Nephron (organoid): ENCODE data around the gene TBL1XR1.

Source experiments
- H3K27ac Mint-ChIP-seq, 3 experiments: 2 replicates each; pipeline ENCODE4 v1.8.0; 2020; ENCODE audit warnings: mixed read lengths in 3 of 3, mild to moderate bottlenecking in 2 of 3, moderate library complexity in 1 of 3
- H3K27me3 Mint-ChIP-seq: 2 replicates; pipeline ENCODE4 v1.8.0; 2021; ENCODE audit warnings: low read depth, mild to moderate bottlenecking, moderate library complexity, mixed read lengths
- H3K36me3 Mint-ChIP-seq: 2 replicates; pipeline ENCODE4 v1.8.0; 2020; ENCODE audit warnings: low read depth, mixed read lengths
- H3K4me1 Mint-ChIP-seq: 2 replicates; pipeline ENCODE4 v1.8.0; 2020; ENCODE audit warnings: mixed read lengths
- H3K4me3 Mint-ChIP-seq, 3 experiments: 2 replicates each; pipeline ENCODE4 v1.8.0; 2020; ENCODE audit warnings: mild to moderate bottlenecking in 3 of 3, mixed read lengths in 3 of 3, moderate library complexity in 2 of 3
- H3K9me3 Mint-ChIP-seq: 2 replicates; pipeline ENCODE4 v1.8.0; 2020; ENCODE audit warnings: mixed read lengths
- CTCF ChIP-seq, 3 experiments: fragments of 200-600 bp; sonication (generic); IDR thresholded peaks; one replicate each; pipeline ENCODE4 v1.5.0; 2021; ENCODE audit warnings: antibody characterized with exemption in 3 of 3; ENCODE audit not compliant: unreplicated experiment in 3 of 3

Gene TBL1XR1

GRCh38 chr3:177106184-177106583 lies 91.1 kb downstream of the TBL1XR1 start:
- Mint-ChIP-seq H3K27ac (peak overlapping the region in 2 of 3 experiments; percentile 27 to 79), H3K27me3 (no peaks in the 10 kb centered on the region), H3K4me3 (no peak overlapping the region), H3K36me3 (peaks cover 15% of the 10 kb centered on the region), H3K9me3 (no peaks in the 10 kb centered on the region), H3K4me1 (peaks cover 58% of the 10 kb centered on the region)
- TF ChIP-seq CTCF (IDR thresholded peaks at IDR 0.05; ENCODE audit: unreplicated experiment in 3 of 3), result no peak

GRCh38 chr3:177105623-177106022 lies 91.7 kb downstream of the TBL1XR1 start:
- H3K36me3 Mint-ChIP-seq, result peaks cover 18% of the 10 kb centered on the region
- H3K27ac Mint-ChIP-seq, result peak overlapping the region; percentile 27 to 81 (median 79)
- no peaks in the 10 kb centered on the region for H3K27me3 Mint-ChIP-seq
- H3K9me3 Mint-ChIP-seq, result no peaks in the 10 kb centered on the region
- H3K4me3 Mint-ChIP-seq, result no peak overlapping the region
- peaks cover 54% of the 10 kb centered on the region for H3K4me1 Mint-ChIP-seq
- no peak for TF ChIP-seq CTCF (IDR thresholded peaks at IDR 0.05; ENCODE audit: unreplicated experiment in 3 of 3)

- H3K27ac Mint-ChIP-seq, result peak overlapping the region; percentile 40 to 79 (median 55)
- peaks cover 43% of the 10 kb centered on the region for H3K4me1 Mint-ChIP-seq
- H3K4me3 Mint-ChIP-seq, result no peak overlapping the region
- no peak for TF ChIP-seq CTCF (IDR thresholded peaks at IDR 0.05; ENCODE audit: unreplicated experiment in 3 of 3)
- H3K27me3 Mint-ChIP-seq, result no peaks in the 10 kb centered on the region
- H3K9me3 Mint-ChIP-seq, result no peaks in the 10 kb centered on the region
- H3K36me3 Mint-ChIP-seq, result peaks cover 15% of the 10 kb centered on the region
Measured at GRCh38 chr3:177104299-177104992, 92.8 kb downstream of the TBL1XR1 start.

GRCh38 chr3:177102553-177102952 lies 94.7 kb downstream of the TBL1XR1 start:
- H3K36me3 Mint-ChIP-seq, result peaks cover 24% of the 10 kb centered on the region
- peak overlapping the region in 1 of 3 experiments; percentile 1 for H3K4me3 Mint-ChIP-seq
- no peaks in the 10 kb centered on the region for H3K27me3 Mint-ChIP-seq
- peaks cover 2% of the 10 kb centered on the region for H3K9me3 Mint-ChIP-seq
- peak overlapping the region; percentile 12 to 71 (median 70) for H3K27ac Mint-ChIP-seq
- peaks cover 30% of the 10 kb centered on the region for H3K4me1 Mint-ChIP-seq
- no peak for TF ChIP-seq CTCF (IDR thresholded peaks at IDR 0.05; ENCODE audit: unreplicated experiment in 3 of 3)

- Mint-ChIP-seq H3K4me1 (peaks cover 10% of the 10 kb centered on the region), H3K27me3 (no peaks in the 10 kb centered on the region), H3K36me3 (peaks cover 59% of the 10 kb centered on the region), H3K4me3 (no peak overlapping the region), H3K27ac (no peak overlapping the region), H3K9me3 (peaks cover 21% of the 10 kb centered on the region)
- TF ChIP-seq CTCF (IDR thresholded peaks at IDR 0.05; ENCODE audit: unreplicated experiment in 3 of 3), result no peak
Measured at GRCh38 chr3:177098551-177098950, 98.7 kb downstream of the TBL1XR1 start.

- peaks cover 69% of the 10 kb centered on the region for H3K36me3 Mint-ChIP-seq
- H3K4me1 Mint-ChIP-seq, result peaks cover 4% of the 10 kb centered on the region
- H3K27ac Mint-ChIP-seq, result peak overlapping the region; percentile 48 to 88 (median 55)
- H3K9me3 Mint-ChIP-seq, result peaks cover 32% of the 10 kb centered on the region
- no peak for TF ChIP-seq CTCF (IDR thresholded peaks at IDR 0.05; ENCODE audit: unreplicated experiment in 3 of 3)
- peak overlapping the region in 1 of 3 experiments; percentile 33 for H3K4me3 Mint-ChIP-seq
- H3K27me3 Mint-ChIP-seq, result no peaks in the 10 kb centered on the region
Measured at GRCh38 chr3:177096615-177097014, 100.7 kb downstream of the TBL1XR1 start.
